Mesenchymal stem cell (in vitro differentiated cells and primary cell): Measurements from ENCODE around the gene STIMATE.

Experiments used
- DNase-seq: peaks from one replicate; pipeline ENCODE4 v3.0.0-alpha.2; 2013
- H2AFZ ChIP-seq: one replicate; pipeline ENCODE4 v1.6.1; 2013; ENCODE audit warnings: low read depth, mild to moderate bottlenecking, control low read depth, inconsistent platforms, low read length, moderate library complexity
- H2AK5ac ChIP-seq: 2 replicates; pipeline ENCODE4 v1.6.1; 2013; ENCODE audit warnings: low read length, moderate library complexity, mild to moderate bottlenecking, inconsistent platforms; ENCODE audit not compliant: severe bottlenecking
- H2BK120ac ChIP-seq: one replicate; pipeline ENCODE4 v1.6.1; 2013; ENCODE audit warnings: low read depth, mild to moderate bottlenecking, inconsistent platforms, low read length, moderate library complexity
- H2BK12ac ChIP-seq, 2 experiments: one replicate each; pipeline ENCODE4 v1.6.1; 2013; ENCODE audit warnings: inconsistent platforms in 2 of 2, low read length in 2 of 2, mild to moderate bottlenecking in 2 of 2, moderate library complexity in 2 of 2, control low read depth in 1 of 2
- H2BK15ac ChIP-seq: one replicate; pipeline ENCODE4 v1.6.1; 2013; ENCODE audit warnings: mild to moderate bottlenecking, low read depth, inconsistent platforms; ENCODE audit not compliant: poor library complexity, severe bottlenecking
- H2BK5ac ChIP-seq: 2 replicates; pipeline ENCODE4 v1.6.1; 2013; ENCODE audit warnings: low read depth, mild to moderate bottlenecking, low read length, control low read depth, inconsistent platforms; ENCODE audit not compliant: poor library complexity, severe bottlenecking
- H3K14ac ChIP-seq, 2 experiments: one replicate each; pipeline ENCODE4 v1.6.1; 2013; ENCODE audit warnings: inconsistent platforms in 2 of 2, low read length in 2 of 2, control low read depth in 1 of 2, mild to moderate bottlenecking in 1 of 2, moderate library complexity in 1 of 2
- H3K18ac ChIP-seq, 2 experiments: one replicate each; pipeline ENCODE4 v1.6.1; 2013; ENCODE audit warnings: inconsistent platforms in 2 of 2, low read length in 2 of 2, control low read depth in 1 of 2, low read depth in 1 of 2, mild to moderate bottlenecking in 1 of 2
- H3K23ac ChIP-seq, 2 experiments: one replicate each; pipeline ENCODE4 v1.6.1; 2013; ENCODE audit warnings: inconsistent platforms in 2 of 2, low read length in 2 of 2, mild to moderate bottlenecking in 2 of 2, moderate library complexity in 2 of 2, control low read depth in 1 of 2
- H3K27ac ChIP-seq: 2 replicates; pipeline ENCODE4 v1.5.1; 2013; ENCODE audit warnings: mild to moderate bottlenecking, moderate library complexity, low read length, control low read depth, inconsistent platforms; ENCODE audit not compliant: poor library complexity, severe bottlenecking
- H3K27me3 ChIP-seq, 2 experiments: 2 replicates each; pipeline versions ENCODE4 v1.6.1 to v1.7.0; 2013; ENCODE audit warnings: low read length in 2 of 2, mild to moderate bottlenecking in 2 of 2, moderate library complexity in 2 of 2, control low read depth in 1 of 2, inconsistent platforms in 1 of 2; ENCODE audit not compliant: control insufficient read depth in 1 of 2, insufficient read depth in 1 of 2
- H3K36me3 ChIP-seq, 2 experiments: 2 replicates each; pipeline versions ENCODE4 v1.6.1 to v1.7.0; 2013; ENCODE audit warnings: low read length in 2 of 2, control low read depth in 1 of 2, inconsistent platforms in 1 of 2, low read depth in 1 of 2, mild to moderate bottlenecking in 1 of 2; ENCODE audit not compliant: insufficient read depth in 2 of 2, control insufficient read depth in 1 of 2
- H3K4ac ChIP-seq, 2 experiments: one replicate each; pipeline ENCODE4 v1.6.1; 2013; ENCODE audit warnings: inconsistent platforms in 2 of 2, low read length in 2 of 2, mild to moderate bottlenecking in 2 of 2, moderate library complexity in 2 of 2, control low read depth in 1 of 2, low read depth in 1 of 2
- H3K4me1 ChIP-seq: 2 replicates; pipeline ENCODE4 v1.6.1; 2013; ENCODE audit warnings: low read depth, low read length, control low read depth; ENCODE audit not compliant: control insufficient read depth, insufficient read depth
- H3K4me2 ChIP-seq: 2 replicates; pipeline ENCODE4 v1.6.1; 2013; ENCODE audit warnings: low read length, mild to moderate bottlenecking, inconsistent platforms; ENCODE audit not compliant: poor library complexity, severe bottlenecking
- H3K4me3 ChIP-seq, 2 experiments: 2 replicates each; pipeline versions ENCODE4 v1.5.1 to v1.7.0; 2013; ENCODE audit warnings: low read length in 2 of 2, mild to moderate bottlenecking in 2 of 2, control low read depth in 1 of 2, low read depth in 1 of 2; ENCODE audit not compliant: insufficient read depth in 1 of 2
- H3K79me1 ChIP-seq: replicated peaks from 2 replicates; pipeline ENCODE4 v1.6.1; 2013; ENCODE audit warnings: mild to moderate bottlenecking, control low read depth, low read length, inconsistent platforms; ENCODE audit not compliant: poor library complexity, severe bottlenecking
- H3K9ac ChIP-seq: 2 replicates; pipeline ENCODE4 v1.7.0; 2013; ENCODE audit warnings: mild to moderate bottlenecking, low read length, moderate library complexity
- H3K9me3 ChIP-seq: 2 replicates; pipeline ENCODE4 v1.7.0; 2013; ENCODE audit warnings: mild to moderate bottlenecking, low read length; ENCODE audit not compliant: control insufficient read depth
- H4K8ac ChIP-seq: one replicate; pipeline ENCODE4 v1.6.1; 2013; ENCODE audit warnings: inconsistent platforms, mild to moderate bottlenecking, low read length, moderate library complexity
- H4K91ac ChIP-seq: one replicate; pipeline ENCODE4 v1.6.1; 2013; ENCODE audit warnings: mild to moderate bottlenecking, low read length, inconsistent platforms
- WGBS: methylation state at CpG from one replicate; pipeline ENCODE4 v1.1.7; 2013; ENCODE audit warnings: mixed read lengths; 5-methylcytosine and 5-hydroxymethylcytosine counted together

The STIMATE gene

DNA sequence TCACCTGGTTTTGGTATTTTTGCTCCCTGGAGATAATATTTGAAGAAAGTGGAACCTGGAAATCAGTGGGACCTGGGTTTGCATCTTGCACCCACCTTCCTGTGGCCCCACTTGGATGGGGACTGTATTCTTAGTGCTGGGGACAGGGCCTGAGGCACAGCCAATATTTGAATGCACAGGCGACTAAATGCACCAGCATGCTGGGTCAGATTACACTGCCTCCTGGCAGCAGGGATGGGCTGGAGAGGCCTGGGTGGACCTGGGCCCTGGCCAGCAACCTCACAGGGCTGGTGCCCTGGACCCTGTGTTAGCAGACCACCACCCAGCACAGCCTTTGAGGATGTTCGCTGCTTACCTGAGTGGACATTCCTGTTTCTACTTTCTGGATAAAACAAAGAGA is 77.4 kb downstream of the STIMATE start:
- H4K8ac ChIP-seq: no peak overlapping the region
- DNase-seq: no peak
- no peak overlapping the region for H4K91ac ChIP-seq
- no peak overlapping the region for H3K4ac ChIP-seq
- no peak overlapping the region for H3K4me2 ChIP-seq
- H3K14ac ChIP-seq: no peak overlapping the region
- no peak overlapping the region for H2AFZ ChIP-seq
- H2BK5ac ChIP-seq: no peak overlapping the region
- H2BK12ac ChIP-seq: no peak overlapping the region
- H2AK5ac ChIP-seq: no peak overlapping the region
- H3K18ac ChIP-seq: no peak overlapping the region
- H3K23ac ChIP-seq: no peak overlapping the region
- H3K36me3 ChIP-seq: no peaks in the 10 kb centered on the region
- H3K4me3 ChIP-seq: no peak overlapping the region
- H3K27ac ChIP-seq: no peak overlapping the region
- no peak overlapping the region for H2BK120ac ChIP-seq
- H2BK15ac ChIP-seq: no peak overlapping the region
- no peaks in the 10 kb centered on the region for H3K9me3 ChIP-seq
- H3K79me1 ChIP-seq: no peaks in the 10 kb centered on the region
- H3K4me1 ChIP-seq: peaks cover 8% of the 10 kb centered on the region
- peaks cover 0 to 4% of the 10 kb centered on the region in 2 experiments for H3K27me3 ChIP-seq
- H3K9ac ChIP-seq: no peak overlapping the region
- 90% methylated on average over 2 of the region's 2 CpGs for WGBS

DNA sequence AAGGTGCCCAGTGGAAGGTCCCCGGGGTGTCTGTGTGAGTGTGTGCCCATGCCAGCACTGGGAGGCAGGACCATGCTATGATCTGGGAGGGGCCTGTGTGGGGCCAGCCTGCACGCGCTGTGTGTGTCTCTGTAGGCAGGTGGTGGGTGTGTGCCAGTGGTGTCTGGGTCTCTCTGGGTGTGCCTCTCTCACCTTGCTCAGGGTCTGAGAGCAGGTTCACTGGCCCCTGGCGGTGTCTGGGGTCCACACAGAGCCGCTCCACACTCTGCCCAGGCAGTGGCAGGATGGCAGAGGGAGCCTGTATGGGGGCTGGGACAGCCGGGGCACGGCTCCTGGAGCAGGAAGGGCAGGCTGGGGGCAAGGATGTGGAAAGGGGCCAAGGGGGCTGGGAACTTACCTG is 79.5 kb downstream of the STIMATE start:
- H3K4me1 ChIP-seq: peaks cover 8% of the 10 kb centered on the region
- no peaks in the 10 kb centered on the region for H3K36me3 ChIP-seq
- H2BK5ac ChIP-seq: no peak overlapping the region
- H3K9me3 ChIP-seq: no peaks in the 10 kb centered on the region
- no peak overlapping the region for H2BK120ac ChIP-seq
- no peak overlapping the region for H2AFZ ChIP-seq
- H3K4me2 ChIP-seq: no peak overlapping the region
- H3K18ac ChIP-seq: no peak overlapping the region
- H3K27ac ChIP-seq: no peak overlapping the region
- H2BK15ac ChIP-seq: no peak overlapping the region
- H3K4ac ChIP-seq: no peak overlapping the region
- H2BK12ac ChIP-seq: no peak overlapping the region
- no peak overlapping the region for H3K9ac ChIP-seq
- H3K4me3 ChIP-seq: no peak overlapping the region
- peak overlapping the region in 1 of 2 experiments; percentile 38 for H3K14ac ChIP-seq
- H4K8ac ChIP-seq: no peak overlapping the region
- H4K91ac ChIP-seq: no peak overlapping the region
- WGBS: 86% methylated on average over 7 of the region's 7 CpGs
- no peaks in the 10 kb centered on the region for H3K79me1 ChIP-seq
- H3K27me3 ChIP-seq: peaks cover 5 to 6% of the 10 kb centered on the region in 2 experiments
- no peak overlapping the region for H2AK5ac ChIP-seq
- no peak overlapping the region for H3K23ac ChIP-seq
- no peak for DNase-seq

DNA sequence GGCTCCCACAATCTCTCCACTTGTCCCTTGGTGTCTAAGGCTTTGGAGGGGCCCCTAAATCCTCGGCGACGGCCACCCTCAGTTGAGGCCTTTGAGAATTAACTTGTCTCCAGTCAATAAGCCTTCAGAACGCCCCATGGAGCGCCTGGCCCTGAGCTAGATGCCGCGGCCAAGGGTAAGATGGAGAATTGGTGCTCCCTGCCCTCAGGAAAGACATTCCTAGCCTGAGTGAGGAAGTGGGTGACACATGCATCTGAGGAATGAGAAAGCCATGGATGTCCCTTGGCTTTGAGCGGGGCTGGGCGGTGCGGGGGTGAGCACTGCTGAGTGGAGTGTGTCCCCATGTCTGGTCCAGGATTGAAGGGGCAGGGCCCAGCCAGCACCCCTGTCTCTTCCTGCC is 80.1 kb downstream of the STIMATE start:
- Histone ChIP-seq H2BK120ac (no peak overlapping the region), H3K27ac (no peak overlapping the region), H3K18ac (no peak overlapping the region), H3K4ac (no peak overlapping the region), H3K14ac (peak overlapping the region in 1 of 2 experiments; percentile 38), H2BK15ac (no peak overlapping the region), H2BK12ac (no peak overlapping the region), H3K23ac (no peak overlapping the region), H3K36me3 (no peaks in the 10 kb centered on the region), H2AK5ac (no peak overlapping the region), H4K91ac (no peak overlapping the region), H2BK5ac (no peak overlapping the region), H2AFZ (no peak overlapping the region), H4K8ac (no peak overlapping the region), H3K79me1 (no peaks in the 10 kb centered on the region), H3K4me2 (no peak overlapping the region), H3K4me3 (no peak overlapping the region), H3K9me3 (no peaks in the 10 kb centered on the region), H3K27me3 (peaks cover 5 to 6% of the 10 kb centered on the region in 2 experiments), H3K4me1 (peaks cover 8% of the 10 kb centered on the region), H3K9ac (no peak overlapping the region)
- no peak for DNase-seq
- 94% methylated on average over 10 of the region's 10 CpGs for WGBS

- H3K4me2 ChIP-seq: no peak overlapping the region
- H3K4ac ChIP-seq: no peak overlapping the region
- no peak overlapping the region for H3K14ac ChIP-seq
- no peak overlapping the region for H2AK5ac ChIP-seq
- H3K9me3 ChIP-seq: no peaks in the 10 kb centered on the region
- no peak overlapping the region for H2AFZ ChIP-seq
- no peak overlapping the region for H2BK120ac ChIP-seq
- H3K4me1 ChIP-seq: peaks cover 8% of the 10 kb centered on the region
- no peak overlapping the region for H2BK12ac ChIP-seq
- H3K27ac ChIP-seq: no peak overlapping the region
- DNase-seq: no peak
- 85% methylated on average over 10 of the region's 10 CpGs for WGBS
- H3K27me3 ChIP-seq: peaks cover 5 to 9% of the 10 kb centered on the region in 2 experiments
- H2BK5ac ChIP-seq: no peak overlapping the region
- H2BK15ac ChIP-seq: no peak overlapping the region
- no peak overlapping the region for H3K9ac ChIP-seq
- H4K8ac ChIP-seq: no peak overlapping the region
- no peak overlapping the region for H3K23ac ChIP-seq
- no peak overlapping the region for H3K18ac ChIP-seq
- H4K91ac ChIP-seq: no peak overlapping the region
- H3K36me3 ChIP-seq: no peaks in the 10 kb centered on the region
- H3K4me3 ChIP-seq: no peak overlapping the region
- no peaks in the 10 kb centered on the region for H3K79me1 ChIP-seq
These were observed 80.7 kb downstream of the STIMATE start for GRCh38 chr3:52816654-52817053.
